ENCODE data around the gene RMDN3. TPM values are rescaled to one million over a fixed set of nuclear protein-coding genes. Genes with fewer than 3 reads are reported as not detected.

The RMDN3 gene
- total RNA-seq, 1 experiment from 2014 or later: 14.2 TPM

GRCh38 chr15:40747685-40748631, 7.1 kb downstream of the RMDN3 start:
- H3K36me3 ChIP-seq (replicated peaks; ENCODE audit: control insufficient read depth, insufficient read depth, low read length): peaks cover 4% of the 10 kb centered on the region
- no peaks in the 10 kb centered on the region for H3K27me3 ChIP-seq (ENCODE audit: control insufficient read depth, insufficient read depth, low read length)
- H3K4me3 ChIP-seq (ENCODE audit: insufficient read depth, low read depth, low read length): no peak overlapping the region
- DNase-seq: no peak

DNA sequence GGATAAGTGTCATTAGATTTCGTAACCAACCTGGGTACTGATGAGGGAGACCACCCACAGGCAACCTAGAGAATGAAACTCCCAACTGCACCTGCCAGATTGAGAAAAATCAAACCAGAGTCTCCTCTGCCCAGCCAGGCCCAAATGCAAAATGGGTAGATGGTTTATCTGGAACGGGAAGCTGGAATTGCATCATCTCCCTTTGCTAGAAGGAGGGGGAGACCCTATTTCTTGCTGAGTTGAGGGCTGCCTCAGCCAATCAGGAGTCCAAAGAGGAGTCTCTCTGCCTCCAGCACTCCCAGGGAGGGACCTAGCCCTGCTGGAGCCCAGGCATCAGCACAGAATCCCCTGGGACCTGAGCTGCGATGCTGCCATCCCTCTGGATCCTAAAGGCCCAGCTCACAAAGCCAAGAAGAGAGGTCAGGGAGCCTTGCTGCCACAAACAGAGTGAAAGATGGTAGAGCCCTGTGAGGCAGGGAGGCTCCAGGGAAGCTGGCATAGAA, 8.1 kb downstream of the RMDN3 start:
- DNase-seq: peak; percentile 37
- no peaks in the 10 kb centered on the region for H3K27me3 ChIP-seq (ENCODE audit: control insufficient read depth, insufficient read depth, low read length)
- H3K36me3 ChIP-seq (replicated peaks; ENCODE audit: control insufficient read depth, insufficient read depth, low read length): peaks cover 4% of the 10 kb centered on the region
- no peak overlapping the region for H3K4me3 ChIP-seq (ENCODE audit: insufficient read depth, low read depth, low read length)

- DNase-seq: no peak
- Histone ChIP-seq H3K36me3 (replicated peaks; ENCODE audit: control insufficient read depth, insufficient read depth, low read length) (0 out of 2 replicates have a peak, but pooled peaks cover 2% of the 10 kb centered on the region), H3K27me3 (ENCODE audit: control insufficient read depth, insufficient read depth, low read length) (no peaks in the 10 kb centered on the region), H3K4me3 (ENCODE audit: insufficient read depth, low read depth, low read length) (no peak overlapping the region)
These were observed 10.3 kb downstream of the RMDN3 start for GRCh38 chr15:40744815-40745152.

- Histone ChIP-seq H3K36me3 (replicated peaks; ENCODE audit: control insufficient read depth, insufficient read depth, low read length) (peaks cover 4% of the 10 kb centered on the region; the same call in 1 of the 2 replicates), H3K27me3 (ENCODE audit: control insufficient read depth, insufficient read depth, low read length) (no peaks in the 10 kb centered on the region), H3K4me3 (ENCODE audit: insufficient read depth, low read depth, low read length) (no peak overlapping the region)
- DNase-seq: peak; percentile 52
These were observed 10.9 kb downstream of the RMDN3 start for GRCh38 chr15:40743921-40744814.

- no peaks in the 10 kb centered on the region for H3K27me3 ChIP-seq (ENCODE audit: control insufficient read depth, insufficient read depth, low read length)
- H3K36me3 ChIP-seq (replicated peaks; ENCODE audit: control insufficient read depth, insufficient read depth, low read length): peaks cover 4% of the 10 kb centered on the region; the same call in 1 of the 2 replicates
- no peak for DNase-seq
- no peak overlapping the region for H3K4me3 ChIP-seq (ENCODE audit: insufficient read depth, low read depth, low read length)
These were observed 11.6 kb downstream of the RMDN3 start for GRCh38 chr15:40743485-40743901.

- H3K27me3 ChIP-seq (ENCODE audit: control insufficient read depth, insufficient read depth, low read length): no peaks in the 10 kb centered on the region
- DNase-seq: peak; percentile 48
- H3K36me3 ChIP-seq (replicated peaks; ENCODE audit: control insufficient read depth, insufficient read depth, low read length): peaks cover 8% of the 10 kb centered on the region
- H3K4me3 ChIP-seq (ENCODE audit: insufficient read depth, low read depth, low read length): no peak overlapping the region
These were observed 15.2 kb downstream of the RMDN3 start for GRCh38 chr15:40739854-40740253.

DNA sequence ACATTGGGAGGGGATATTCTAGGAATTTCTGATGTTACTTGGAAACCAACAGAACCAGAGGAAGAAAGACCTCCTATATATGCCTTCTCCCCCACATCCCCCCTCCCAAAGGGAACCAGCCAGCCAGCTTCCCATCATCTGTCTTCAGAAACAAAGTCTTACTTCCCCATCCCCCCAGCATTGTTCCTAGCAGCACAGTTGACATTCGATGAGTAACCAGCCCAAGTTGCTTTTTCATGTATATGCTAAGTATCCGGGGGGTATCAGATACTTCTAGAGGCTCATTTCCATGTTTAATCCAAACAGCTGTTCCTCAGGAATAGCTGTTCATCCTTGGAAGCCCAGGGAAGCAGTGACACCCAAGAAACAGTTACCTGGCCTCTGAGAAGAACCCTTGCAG, 16.0 kb downstream of the RMDN3 start:
- H3K27me3 ChIP-seq (ENCODE audit: control insufficient read depth, insufficient read depth, low read length): no peaks in the 10 kb centered on the region
- peaks cover 7% of the 10 kb centered on the region for H3K36me3 ChIP-seq (replicated peaks; ENCODE audit: control insufficient read depth, insufficient read depth, low read length)
- DNase-seq: peak; percentile 64
- H3K4me3 ChIP-seq (ENCODE audit: insufficient read depth, low read depth, low read length): no peak overlapping the region

- no peak overlapping the region for H3K4me3 ChIP-seq (ENCODE audit: insufficient read depth, low read depth, low read length)
- no peak for DNase-seq
- no peaks in the 10 kb centered on the region for H3K27me3 ChIP-seq (ENCODE audit: control insufficient read depth, insufficient read depth, low read length)
- peaks cover 10% of the 10 kb centered on the region for H3K36me3 ChIP-seq (replicated peaks; ENCODE audit: control insufficient read depth, insufficient read depth, low read length)
These were observed 18.0 kb downstream of the RMDN3 start for GRCh38 chr15:40737048-40737447.

GRCh38 chr15:40736575-40736974, 18.5 kb downstream of the RMDN3 start:
- Histone ChIP-seq H3K27me3 (ENCODE audit: control insufficient read depth, insufficient read depth, low read length) (no peaks in the 10 kb centered on the region), H3K36me3 (replicated peaks; ENCODE audit: control insufficient read depth, insufficient read depth, low read length) (peaks cover 12% of the 10 kb centered on the region), H3K4me3 (ENCODE audit: insufficient read depth, low read depth, low read length) (no peak overlapping the region)
- no peak for DNase-seq

DNA sequence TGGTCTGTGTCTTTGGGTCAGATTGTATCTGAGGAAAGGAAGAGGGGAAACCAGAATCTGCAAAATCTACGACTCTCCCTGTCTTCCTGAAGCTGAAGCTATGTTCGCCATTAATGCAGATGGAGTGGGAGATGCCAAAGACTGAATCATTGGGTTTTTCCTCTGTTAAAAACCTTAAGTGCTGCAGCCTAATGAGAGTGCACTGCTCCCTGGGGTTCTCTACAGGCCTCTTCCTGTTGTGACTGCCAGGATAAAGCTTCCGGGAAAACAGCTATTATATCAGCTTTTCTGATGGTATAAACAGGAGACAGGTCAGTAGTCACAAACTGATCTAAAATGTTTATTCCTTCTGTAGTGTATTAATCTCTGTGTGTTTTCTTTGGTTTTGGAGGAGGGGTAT, 24.0 kb downstream of the RMDN3 start:
- H3K36me3 ChIP-seq (replicated peaks; ENCODE audit: control insufficient read depth, insufficient read depth, low read length): peaks cover 12% of the 10 kb centered on the region
- no peaks in the 10 kb centered on the region for H3K27me3 ChIP-seq (ENCODE audit: control insufficient read depth, insufficient read depth, low read length)
- DNase-seq: no peak
- H3K4me3 ChIP-seq (ENCODE audit: insufficient read depth, low read depth, low read length): no peak overlapping the region

GRCh38 chr15:40723919-40724318, 31.1 kb downstream of the RMDN3 start:
- H3K4me3 ChIP-seq (ENCODE audit: insufficient read depth, low read depth, low read length): no peak overlapping the region
- no peak for DNase-seq
- no peaks in the 10 kb centered on the region for H3K27me3 ChIP-seq (ENCODE audit: control insufficient read depth, insufficient read depth, low read length)
- H3K36me3 ChIP-seq (replicated peaks; ENCODE audit: control insufficient read depth, insufficient read depth, low read length): no peaks in the 10 kb centered on the region; the same call in none of the 2 replicates

GRCh38 chr15:40722934-40723333, 32.1 kb downstream of the RMDN3 start:
- Histone ChIP-seq H3K36me3 (replicated peaks; ENCODE audit: control insufficient read depth, insufficient read depth, low read length) (peaks cover 3% of the 10 kb centered on the region), H3K4me3 (ENCODE audit: insufficient read depth, low read depth, low read length) (no peak overlapping the region), H3K27me3 (ENCODE audit: control insufficient read depth, insufficient read depth, low read length) (no peaks in the 10 kb centered on the region)
- DNase-seq: no peak

DNA sequence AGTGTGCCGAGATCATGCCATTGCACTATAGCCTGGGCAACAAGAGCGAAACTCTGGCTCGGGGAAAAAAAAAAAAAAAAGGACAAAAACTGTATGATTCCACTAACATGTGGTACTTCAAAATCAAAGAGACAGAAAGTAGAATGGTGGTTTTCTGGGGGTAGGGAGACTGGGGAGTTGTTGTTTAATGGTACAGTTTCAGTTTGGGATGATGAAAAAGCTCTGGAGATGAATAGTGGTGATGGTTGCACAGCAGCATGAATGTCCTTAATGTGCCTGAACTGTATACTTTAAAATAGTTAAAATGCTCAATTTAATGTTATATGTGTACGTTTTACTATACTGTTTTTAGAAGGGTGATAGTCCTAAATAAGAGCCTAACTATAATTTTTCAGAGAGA, 32.7 kb downstream of the RMDN3 start:
- Histone ChIP-seq H3K27me3 (ENCODE audit: control insufficient read depth, insufficient read depth, low read length) (no peaks in the 10 kb centered on the region), H3K36me3 (replicated peaks; ENCODE audit: control insufficient read depth, insufficient read depth, low read length) (peaks cover 3% of the 10 kb centered on the region), H3K4me3 (ENCODE audit: insufficient read depth, low read depth, low read length) (no peak overlapping the region)
- no peak for DNase-seq

DNA sequence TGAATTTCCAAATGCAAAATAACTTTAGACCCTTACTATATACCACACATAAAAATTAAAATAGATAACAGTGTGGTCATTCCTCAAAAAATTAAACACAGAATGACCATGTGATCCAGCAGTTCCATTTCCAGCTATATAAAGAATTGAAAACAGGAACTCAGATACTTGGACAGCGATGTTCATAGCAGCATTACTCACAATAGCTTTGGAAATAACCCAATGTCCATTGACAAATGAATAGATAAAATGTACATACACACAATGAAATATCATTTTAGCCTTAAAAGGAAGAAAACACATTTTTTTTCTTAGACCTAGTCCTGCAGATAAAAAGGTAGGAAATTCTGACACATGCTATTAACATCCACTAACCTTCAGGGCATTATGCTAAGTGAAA, 33.4 kb downstream of the RMDN3 start:
- peaks cover 3% of the 10 kb centered on the region for H3K36me3 ChIP-seq (replicated peaks; ENCODE audit: control insufficient read depth, insufficient read depth, low read length)
- no peak overlapping the region for H3K4me3 ChIP-seq (ENCODE audit: insufficient read depth, low read depth, low read length)
- H3K27me3 ChIP-seq (ENCODE audit: control insufficient read depth, insufficient read depth, low read length): no peaks in the 10 kb centered on the region
- no peak for DNase-seq

Data from H7 (cell line).